NCI-H1930 (cell line): ENCODE results near the gene NLGN1.

Source experiments
- DNase-seq, 2 experiments: peaks; one replicate each; lab custom pipeline; 2025; lab: John Stamatoyannopoulos, UW

NLGN1 gene

DNA sequence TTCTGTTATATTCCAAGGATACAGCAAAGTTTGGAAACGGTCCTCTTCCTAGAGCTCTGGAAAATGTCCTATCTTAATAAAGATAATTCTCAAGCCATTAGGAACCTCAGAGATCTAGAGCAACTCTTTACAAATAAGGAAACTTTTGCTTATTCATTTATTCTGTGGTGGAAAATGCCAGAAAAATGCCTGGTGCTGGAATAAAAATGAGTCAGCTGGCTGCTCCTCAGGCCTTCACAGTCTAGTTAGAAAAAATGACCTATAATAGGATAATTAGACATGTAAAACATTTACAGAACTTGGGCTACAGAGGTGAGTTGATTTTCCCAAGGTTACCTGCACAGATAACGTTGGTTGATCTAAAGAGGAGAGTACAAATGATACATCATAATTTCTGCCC is 372.5 kb downstream of the NLGN1 start:
- no peak for DNase-seq

DNA sequence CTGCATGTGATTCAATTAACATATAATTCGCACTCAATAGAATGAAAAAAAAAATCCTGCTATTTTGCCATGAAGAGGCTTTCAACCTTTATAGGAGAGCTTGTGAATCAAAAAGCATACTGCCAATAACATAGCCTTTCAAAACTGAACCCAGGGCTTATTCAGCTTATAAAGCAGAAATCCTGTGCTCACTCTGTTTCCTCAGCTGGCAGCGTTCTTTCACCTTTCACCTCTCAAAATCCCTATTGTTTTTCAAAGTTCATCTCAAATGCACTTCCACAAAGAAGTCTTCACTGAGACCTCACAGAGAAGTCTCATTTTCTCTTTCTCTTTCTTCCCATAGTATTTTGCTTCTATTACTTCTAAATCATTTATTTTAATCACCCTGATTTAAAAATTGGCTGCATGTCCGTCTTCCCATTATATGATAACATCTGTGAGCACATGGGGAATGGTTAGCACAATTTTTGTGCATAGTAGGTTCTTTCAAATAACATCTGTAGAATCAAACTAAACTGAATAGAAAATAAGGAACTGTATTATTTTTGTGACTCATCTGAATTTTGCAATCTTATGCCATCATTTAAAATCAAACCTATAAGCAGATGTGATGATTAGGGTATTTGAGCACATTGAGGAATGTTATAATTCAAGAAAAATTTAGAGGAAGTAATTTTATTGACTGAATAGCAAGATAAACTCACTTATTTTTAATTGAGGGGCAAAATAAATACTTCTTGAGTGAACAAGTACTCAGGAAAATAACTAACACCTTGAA is 373.4 kb downstream of the NLGN1 start:
- no peak for DNase-seq

DNA sequence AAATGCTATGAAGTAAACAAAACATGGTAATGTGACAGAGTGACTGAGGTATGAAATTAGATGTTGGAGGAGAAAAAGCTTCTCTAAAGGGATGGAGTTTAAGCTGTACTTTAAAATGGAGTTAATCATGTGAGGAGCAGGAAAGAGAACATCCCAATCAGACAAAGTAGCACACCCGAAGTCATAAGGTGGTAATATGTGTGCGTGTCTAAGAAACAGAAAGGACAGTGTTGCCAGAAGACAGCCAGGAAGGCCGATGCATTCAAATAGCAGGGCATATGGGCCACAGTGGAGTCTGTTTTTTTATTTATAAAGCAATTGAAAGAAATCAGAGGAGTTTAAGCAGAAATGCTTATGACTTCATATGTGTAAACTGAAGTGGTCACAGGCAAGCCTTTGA is 376.3 kb downstream of the NLGN1 start:
- no peak for DNase-seq

DNA sequence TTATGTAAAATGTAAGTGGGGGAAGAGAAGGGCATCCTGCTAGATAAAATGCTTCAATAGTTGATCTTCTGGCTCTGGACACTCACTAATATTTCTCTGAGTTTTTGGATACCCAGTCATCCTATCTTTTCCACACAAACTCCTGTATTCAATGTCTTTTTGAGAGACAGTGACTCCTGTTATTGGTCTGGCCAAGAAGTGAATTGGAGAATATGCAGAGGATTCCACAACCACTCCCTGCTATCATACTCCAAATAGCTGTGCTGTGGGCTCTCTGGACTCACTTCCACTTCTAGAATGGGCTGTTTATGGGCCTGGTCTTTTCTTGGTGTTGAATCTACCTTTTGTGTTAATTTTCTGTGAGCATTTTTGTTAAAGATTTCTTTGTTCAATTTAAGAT is 376.8 kb downstream of the NLGN1 start:
- DNase-seq, result no peak

DNA sequence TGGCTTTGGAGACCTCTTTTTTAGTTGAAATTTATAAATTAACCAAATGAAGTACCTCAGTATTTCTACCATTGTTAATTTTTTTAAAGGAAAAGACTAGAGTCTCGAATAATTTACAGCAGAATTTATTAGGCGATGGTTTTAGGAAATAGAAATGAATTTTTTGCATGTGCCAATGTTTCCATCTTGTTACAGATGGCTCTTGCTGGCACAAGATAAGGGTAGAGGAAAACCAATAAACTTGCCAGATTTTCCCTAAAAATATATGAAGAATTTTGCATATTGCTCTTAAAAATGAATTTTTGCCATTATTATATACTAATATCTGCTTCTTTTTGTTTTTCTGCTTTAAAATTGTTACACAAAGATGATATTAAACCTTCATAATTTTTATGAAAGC is 380.7 kb downstream of the NLGN1 start:
- DNase-seq, result no peak

DNA sequence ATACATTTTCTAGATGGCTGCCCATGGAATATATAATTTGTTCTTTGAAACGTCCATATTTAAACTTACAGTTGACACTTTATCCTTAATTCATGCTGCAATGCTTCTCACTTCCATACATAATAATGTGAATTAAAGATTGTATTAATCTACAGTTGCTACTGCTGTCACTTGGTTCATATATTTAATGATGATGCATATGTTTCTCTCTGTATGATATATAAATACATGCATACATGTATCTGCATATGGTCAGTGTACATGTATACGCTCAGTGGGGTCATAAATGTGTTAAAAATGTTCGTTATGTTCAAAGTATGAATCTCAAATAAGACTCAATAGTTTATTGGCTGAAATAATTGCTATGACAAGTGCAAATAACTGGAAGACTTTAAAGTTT is 382.5 kb downstream of the NLGN1 start:
- DNase-seq, result no peak

DNA sequence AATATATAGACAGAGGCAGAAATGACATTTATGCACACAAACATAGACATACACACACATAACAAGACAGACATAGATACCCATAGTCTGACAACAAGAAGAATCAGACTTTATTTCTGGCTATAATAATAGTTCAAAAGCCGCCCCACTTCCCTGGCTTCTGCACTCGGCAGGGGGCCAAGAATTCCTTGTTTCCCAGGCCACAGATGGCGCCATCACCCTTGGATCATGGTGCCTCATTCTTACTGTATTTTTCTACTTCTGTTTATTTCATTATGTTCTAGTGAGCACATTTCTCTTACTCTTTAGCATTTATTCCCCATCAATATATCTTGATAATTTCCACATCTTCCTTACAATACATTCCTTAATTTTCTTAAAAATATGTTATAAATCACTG is 387.5 kb downstream of the NLGN1 start:
- DNase-seq, result no peak

DNA sequence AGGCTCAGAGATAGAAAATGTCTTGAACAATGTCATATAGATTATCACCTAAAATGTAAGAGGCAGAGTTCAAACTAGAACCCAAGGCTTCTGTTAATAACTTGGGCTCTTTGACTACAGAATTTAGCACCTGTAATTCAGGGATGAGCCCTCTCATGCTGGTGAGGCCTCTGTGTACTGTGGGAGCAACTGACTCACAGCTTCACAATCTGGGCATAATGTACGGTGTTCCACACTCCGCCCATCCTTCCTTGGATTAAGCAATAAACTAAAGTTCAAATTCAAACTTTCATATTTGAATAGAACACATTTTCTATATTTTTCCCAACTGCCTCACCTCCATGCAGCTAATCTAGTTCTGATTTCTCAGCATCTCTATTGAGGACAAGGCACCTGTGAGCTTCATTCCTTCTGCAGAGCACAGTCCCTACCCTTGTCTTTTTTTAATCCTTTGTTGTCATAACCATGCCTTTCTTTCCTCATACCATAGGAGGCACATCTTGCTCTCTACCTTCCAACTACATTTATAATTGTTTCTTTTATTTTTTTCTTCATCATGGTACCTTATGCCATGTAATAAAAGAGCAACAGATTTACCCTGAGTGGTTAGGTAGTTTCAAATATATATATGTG is 392.1 kb downstream of the NLGN1 start:
- no peak for DNase-seq

DNA sequence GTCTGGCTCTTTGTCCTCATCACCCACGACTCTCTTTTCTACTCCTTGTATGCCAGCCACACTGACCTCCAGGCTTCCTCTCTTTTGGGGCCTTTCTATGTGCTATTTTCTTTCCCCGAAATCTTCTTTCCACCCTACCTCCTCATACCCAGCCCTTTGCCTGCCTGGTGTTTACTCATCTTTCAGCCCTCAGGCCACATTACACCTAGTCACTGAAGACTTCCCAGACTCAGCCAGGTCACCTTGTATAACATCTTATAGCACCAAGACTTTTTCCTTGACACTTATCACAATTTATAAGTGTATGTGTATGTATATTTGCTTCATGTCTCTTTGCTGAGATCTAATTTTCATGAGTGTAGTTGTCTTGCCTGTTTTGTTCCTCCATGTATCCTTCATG is 396.4 kb downstream of the NLGN1 start:
- DNase-seq, result no peak

DNA sequence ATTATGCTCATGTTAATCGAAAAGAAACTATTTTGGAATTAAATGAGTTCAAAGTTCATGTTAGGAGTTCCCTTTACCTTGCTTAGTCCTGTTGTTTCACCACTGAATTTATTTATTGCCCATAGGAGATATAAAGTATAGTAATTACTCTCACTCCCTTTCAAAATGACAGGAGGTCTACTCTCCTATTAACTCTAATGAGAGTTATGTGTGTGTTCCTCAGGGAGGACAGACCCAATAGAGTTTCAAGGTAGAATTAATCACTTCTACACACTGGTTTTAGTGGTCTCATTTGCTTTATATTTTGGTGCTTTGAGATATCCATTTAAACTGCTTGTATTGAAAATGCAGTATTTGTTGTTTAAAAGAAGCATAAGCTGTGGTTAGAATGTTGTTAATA is 398.9 kb downstream of the NLGN1 start:
- no peak for DNase-seq

DNA sequence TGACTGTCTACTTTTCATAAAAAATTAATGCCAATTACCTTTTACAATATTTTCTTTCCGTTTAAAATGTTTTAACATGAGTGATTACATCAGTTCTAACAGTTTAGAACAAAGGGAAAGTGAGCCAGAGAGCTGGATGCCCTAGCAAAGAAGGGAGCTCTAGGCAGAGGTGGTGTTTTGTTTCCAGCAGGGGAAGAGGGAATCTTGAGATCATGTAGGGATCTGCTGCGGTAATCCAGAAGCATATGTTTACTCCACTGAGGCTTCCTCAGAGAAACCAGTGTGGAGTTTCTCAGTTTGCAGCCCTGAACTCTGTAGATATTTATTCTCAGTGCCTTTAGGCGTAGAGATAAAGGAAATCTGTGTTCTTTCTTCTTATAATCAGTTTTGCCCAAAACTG is 399.3 kb downstream of the NLGN1 start:
- DNase-seq, result no peak

DNA sequence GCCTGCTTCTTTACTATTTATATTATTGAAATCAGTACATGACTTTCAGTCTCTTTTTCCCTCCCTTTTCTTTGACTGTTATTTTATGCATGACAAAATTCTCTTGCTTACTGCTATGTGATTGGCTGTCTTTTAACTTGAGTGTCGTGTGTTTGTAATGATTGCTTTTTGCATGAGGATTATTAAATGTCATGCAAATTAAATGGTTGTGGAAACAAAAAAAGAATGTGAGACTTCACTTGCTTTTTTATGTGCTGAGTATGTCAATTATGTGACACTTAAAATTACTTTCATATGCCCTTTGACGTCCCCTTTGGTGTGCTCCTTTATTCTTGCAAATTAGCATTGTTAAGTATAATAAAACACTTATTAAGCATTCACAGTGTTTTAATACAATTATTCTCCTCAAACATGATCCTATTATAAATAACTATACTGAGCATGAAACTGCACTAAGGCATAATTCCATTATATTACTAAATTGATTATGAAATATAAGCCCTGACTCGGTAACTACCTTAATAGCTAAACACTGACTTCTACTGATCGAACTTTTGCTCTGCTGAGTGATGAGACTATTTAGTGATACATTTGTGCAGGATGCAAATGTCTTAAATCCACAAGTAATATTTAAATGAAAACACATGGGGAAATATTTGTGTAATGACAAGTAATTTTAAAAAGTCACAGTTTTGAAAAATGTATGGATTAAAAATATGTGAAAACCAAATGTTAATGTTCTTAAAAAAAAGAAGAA is 401.7 kb downstream of the NLGN1 start:
- DNase-seq, result no peak

DNA sequence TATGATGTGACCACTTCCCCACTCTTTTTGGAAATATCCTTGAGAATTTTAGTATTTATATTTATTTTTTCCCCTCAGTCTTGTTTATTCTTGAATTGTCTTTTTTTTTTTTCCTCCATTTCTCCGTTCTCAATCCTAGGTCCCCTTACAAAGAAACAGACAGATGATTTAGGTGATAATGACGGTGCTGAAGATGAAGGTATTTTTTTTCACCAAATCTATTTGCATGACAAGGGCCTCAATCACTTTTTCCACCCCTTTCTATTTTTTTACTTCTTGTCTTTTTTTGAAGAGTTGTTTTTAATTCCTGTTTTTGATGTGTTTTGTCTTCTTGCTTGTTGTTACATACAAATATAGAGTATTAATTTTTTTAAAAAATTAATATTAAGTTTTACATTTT is 402.6 kb downstream of the NLGN1 start:
- DNase-seq, result no peak

DNA sequence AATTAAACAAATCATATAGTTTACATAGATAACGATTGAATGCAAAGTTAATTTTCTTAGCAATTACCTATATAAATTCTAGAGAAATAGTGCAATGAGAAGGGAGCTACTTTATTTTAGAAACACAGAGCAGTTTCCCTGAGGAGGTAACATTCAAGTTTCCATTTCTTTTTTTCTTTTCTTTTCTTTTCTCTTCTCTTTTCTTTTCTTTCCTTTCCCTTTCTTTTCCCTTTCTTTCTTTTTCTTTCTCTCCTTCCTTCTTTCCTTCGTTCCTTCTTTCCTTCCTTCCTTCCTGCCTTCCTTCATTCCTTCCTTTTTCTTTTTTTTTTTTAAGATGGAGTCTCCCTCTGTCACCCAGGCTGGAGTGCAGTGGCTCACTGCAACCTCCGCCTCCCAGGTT is 417.3 kb downstream of the NLGN1 start:
- no peak for DNase-seq

DNA sequence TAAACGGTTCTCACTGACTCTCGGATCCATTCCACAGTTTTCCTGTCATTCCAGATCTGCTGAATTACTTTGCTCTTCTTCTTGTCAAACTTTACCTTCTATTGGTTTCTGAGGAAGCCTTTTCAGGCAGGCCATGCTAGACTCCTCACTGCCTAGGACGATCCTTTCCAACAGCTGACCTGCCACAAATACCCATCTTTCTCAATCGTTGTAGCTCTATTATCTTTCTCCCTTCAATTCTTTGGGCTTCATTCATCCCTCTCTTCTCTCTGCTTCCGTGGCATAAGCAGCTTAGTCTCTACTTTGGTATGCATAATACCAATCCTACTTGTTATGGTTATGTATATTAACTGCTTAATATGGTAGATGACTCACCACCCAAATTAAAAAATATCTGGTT is 421.8 kb downstream of the NLGN1 start:
- DNase-seq, result no peak

DNA sequence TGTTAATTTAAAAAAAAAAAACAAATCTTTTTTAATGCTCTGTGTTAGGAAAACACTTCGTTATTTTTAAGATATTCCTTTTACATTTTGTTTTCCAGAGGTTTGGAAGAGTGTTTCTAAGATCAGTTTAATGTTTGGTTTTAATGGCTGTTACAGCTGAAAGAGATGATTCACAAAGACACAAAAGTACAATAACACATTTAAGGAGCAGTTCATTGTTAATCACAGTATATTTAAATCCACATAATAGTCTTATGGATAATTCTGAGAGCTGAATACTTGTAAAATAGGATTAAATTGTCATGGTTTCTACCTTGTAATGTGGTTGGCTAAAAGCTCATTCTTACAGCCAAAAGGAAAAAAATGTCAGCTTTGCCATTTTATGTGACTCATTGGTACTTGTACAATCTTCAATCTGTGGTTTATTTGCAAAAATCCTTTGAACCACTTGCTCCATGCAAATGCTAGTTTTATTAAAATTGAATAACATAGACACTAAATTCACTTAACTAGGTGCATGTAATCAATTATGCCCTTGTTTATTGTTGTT is 426.4 kb downstream of the NLGN1 start:
- no peak for DNase-seq

DNA sequence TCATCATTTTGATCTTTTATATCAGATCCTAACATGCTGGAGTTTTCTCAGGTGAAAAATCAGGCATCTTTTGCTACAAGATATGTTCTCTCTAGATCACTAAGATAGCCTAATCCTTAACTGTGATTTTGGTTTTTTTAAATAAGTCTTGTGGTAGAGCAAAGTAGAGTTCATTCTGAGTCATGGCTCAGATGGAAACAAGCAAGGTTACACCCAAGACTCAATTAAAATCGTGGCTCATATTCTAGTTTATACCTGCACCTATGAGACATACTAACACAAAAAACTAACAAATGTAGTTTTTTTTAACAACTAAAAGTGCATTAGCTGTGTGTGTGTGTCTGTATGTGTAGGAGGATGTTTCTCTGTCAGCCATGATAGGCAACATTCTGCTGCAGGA is 428.2 kb downstream of the NLGN1 start:
- no peak for DNase-seq

DNA sequence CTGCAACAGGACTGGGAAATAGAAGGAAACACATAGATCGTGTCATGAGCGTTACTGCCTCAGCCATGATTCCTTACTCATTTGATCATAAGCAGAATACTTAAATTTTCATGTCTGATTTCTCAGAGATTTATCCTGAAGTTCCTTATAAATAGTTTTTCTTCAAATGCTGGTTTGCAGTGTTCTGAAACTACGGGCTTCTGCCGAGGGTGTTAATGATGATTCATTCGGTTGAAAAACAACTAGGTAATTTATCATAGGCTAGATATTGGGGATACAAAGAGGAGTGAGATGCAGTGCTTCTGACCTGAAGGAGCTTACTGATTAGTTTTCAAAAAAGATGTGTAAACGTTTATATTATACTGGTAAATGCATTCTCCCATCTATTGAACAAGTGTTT is 428.9 kb downstream of the NLGN1 start:
- DNase-seq, result no peak

DNA sequence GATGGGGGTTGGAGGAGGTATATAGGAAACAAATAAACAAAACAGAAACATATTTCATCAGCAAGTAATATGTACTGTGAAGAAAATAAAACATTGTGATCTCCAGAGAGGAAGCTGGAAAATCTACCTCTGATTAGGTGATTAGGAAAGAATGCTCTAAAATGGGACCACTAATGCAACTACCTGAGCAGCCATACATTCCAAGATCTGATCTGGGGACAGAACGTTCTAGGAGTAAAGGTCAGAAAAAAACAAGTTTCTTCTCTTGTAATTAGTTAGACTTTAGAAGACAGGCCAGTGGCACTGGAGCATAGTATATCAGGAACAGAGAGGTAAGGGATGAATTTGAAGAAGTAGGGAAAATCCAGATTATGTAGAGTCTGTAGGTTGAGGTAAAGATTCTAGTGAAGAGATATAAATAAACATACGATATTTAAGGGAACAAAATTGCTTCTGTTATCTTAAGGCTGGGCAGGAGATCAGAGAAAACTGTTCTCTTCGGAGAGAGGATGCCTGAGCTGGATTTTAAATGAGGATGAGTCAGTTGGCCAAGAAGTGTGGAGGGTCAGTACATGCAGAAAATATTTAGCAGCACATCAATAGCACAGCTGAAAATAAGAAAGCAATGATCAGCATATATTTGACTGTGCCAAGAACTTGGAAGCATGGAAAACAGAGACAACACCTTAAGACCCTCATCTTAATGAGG is 429.5 kb downstream of the NLGN1 start:
- no peak for DNase-seq

DNA sequence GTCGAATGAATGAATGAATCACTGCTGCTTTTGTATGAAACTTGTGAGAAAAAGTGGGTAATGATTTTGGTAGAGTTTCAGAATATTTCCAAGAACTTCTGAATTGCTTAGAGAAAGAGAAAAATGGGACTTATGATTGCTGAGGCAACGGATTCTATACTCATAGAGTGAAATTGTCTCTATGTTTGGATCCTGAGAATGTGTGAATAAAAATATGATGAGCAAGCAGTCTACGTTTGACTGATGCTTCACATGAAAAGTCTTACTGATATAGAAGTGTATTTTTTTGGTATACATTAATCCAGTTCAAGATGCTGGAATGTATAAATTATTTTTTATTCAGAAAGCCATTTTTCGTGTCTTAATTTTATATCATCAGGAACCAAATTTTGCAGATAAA is 441.1 kb downstream of the NLGN1 start:
- DNase-seq, result no peak

DNA sequence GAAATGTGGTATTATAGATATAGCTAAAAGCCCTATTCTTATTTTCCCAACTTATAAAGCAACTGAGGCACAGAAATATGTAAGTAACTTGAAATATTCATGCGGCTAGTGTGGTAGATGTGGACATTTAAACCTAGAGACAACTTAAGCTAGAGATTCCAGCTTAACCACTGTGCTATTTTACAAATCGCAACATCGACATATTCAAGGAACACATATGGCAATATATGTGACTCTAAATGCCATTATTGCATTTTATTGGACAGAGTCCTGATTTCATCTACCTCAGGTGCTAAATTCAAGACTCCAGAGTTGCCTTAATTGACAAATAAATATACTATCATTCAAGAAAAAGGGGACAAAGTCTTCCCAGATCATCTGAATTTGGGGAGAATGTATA is 442.3 kb downstream of the NLGN1 start:
- no peak for DNase-seq

DNA sequence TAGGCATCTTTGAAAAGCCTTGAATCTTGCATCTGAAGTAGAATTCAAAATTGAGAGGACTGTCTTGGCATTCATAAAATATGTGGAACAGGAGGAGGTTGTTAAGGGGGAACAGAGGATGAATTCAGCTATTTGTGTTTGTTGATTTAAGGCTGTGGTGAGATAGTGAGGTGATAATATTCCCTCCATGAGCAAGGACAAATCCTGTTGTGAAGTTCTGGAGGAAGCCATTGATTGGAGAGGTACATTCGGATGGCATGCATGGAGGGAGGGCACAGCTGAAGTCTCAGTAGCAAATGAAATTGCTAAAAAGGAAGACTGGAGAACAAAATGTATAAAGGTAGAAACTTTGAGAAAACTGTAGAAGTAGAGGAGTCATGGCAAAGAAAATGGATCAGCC is 443.8 kb downstream of the NLGN1 start:
- DNase-seq, result no peak
